Heart right ventricle (tissue), 16 donors: ENCODE results near the gene TXNL1. TPM values are rescaled to one million over a fixed set of nuclear protein-coding genes. Genes with fewer than 3 reads are reported as not detected.

Experiments
- ATAC-seq, 8 donors: fragments of 200-7000 bp; cut with Tn5 transposase; one replicate each; pipeline ENCODE4 v1.9.1; 2020; ENCODE audit warnings: mild to moderate bottlenecking in 8 of 8, moderate library complexity in 8 of 8, moderate number of reproducible peaks in 1 of 8
- DNase-seq, 2 donors: peaks; one replicate each; pipeline ENCODE4 v3.0.0-alpha.2; 2020
- H3K27ac ChIP-seq, 10 donors: fragments of 200-600 bp; sonication (generic) in 2 of 10; one replicate each; pipeline versions ENCODE4 v1.5.0 to v1.8.0; 2020 to 2022; ENCODE audit warnings: mild to moderate bottlenecking in 3 of 10
- H3K27me3 ChIP-seq, 7 donors: fragments of 200-600 bp; one replicate each; pipeline ENCODE4 v1.8.0; 2021 to 2022; ENCODE audit warnings: mild to moderate bottlenecking in 2 of 7
- H3K36me3 ChIP-seq, 9 donors: fragments of 200-600 bp; sonication (generic) in 1 of 9; one replicate each; pipeline versions ENCODE4 v1.5.0 to v1.8.0; 2020 to 2022; ENCODE audit warnings: mild to moderate bottlenecking in 2 of 9
- H3K4me1 ChIP-seq, 9 donors: fragments of 200-600 bp; sonication (generic) in 1 of 9; one replicate each; pipeline versions ENCODE4 v1.5.0 to v1.8.0; 2020 to 2022; ENCODE audit warnings: mild to moderate bottlenecking in 4 of 9
- H3K4me3 ChIP-seq, 10 donors: fragments of 200-600 bp; sonication (generic) in 2 of 10; one replicate each; pipeline versions ENCODE4 v1.5.0 to v1.8.0; 2020 to 2022; ENCODE audit warnings: mild to moderate bottlenecking in 7 of 10, moderate library complexity in 2 of 10
- H3K9me3 ChIP-seq, 11 donors: fragments of 200-600 bp in 10 of 11; sonication (generic) in 2 of 11; one replicate each; pipeline versions ENCODE4 v1.5.0 to v1.8.0; 2013 to 2022; ENCODE audit warnings: mild to moderate bottlenecking in 2 of 11, control low read depth in 1 of 11, moderate library complexity in 1 of 11
- CTCF ChIP-seq, 9 donors: fragments of 200-600 bp; sonication (generic) in 2 of 9; IDR thresholded peaks; one replicate each; pipeline versions ENCODE4 v1.5.0 to v1.8.0; 2021 to 2022; ENCODE audit warnings: antibody characterized with exemption in 9 of 9, mild to moderate bottlenecking in 5 of 9, moderate library complexity in 1 of 9
- WGBS, 2 donors: extraction: QIAGEN DNeasy Blood & Tissue Kit; methylation state at CpG; one replicate each; pipeline ENCODE4 v1.1.7; 2013; ENCODE audit warnings: inconsistent platforms in 1 of 2; 5-methylcytosine and 5-hydroxymethylcytosine counted together
- intact Hi-C, 10 donors: fragments of 100-400 bp; cut with DNase I; formaldehyde crosslinking; loops; one replicate each; pipeline versions ENCODE4 v1.11.1 to v1.14.2; 2022
- polyA plus RNA-seq, 2 donors: library from polyadenylated mRNA; stranded (reverse); fragments of 200-250 nt; gene quantifications; one replicate each; pipeline ENCODE4 v1.2.3, GENCODE V29; 2013
- total RNA-seq, 10 donors: library from RNA; stranded (reverse); fragmentation: NEBNext Ultra II Directional in 3 of 10; extraction: Animal tissue kit (Norgen Biotek cat#: 25700) in 3 of 10; gene quantifications; one replicate each; pipeline versions ENCODE4 v1.2.1 to v1.2.4, GENCODE V29; 2021 to 2023
- donor health status: Arrhythmogenic right ventricular cardiomyopathy.
- donor health status: ischemic (EF 13 %, LVEDD 7.1; RV severe dilation, severe dysfunction).
- donor health status: healthy with polysubstance abuse.
- donor health status: DM: no; HTN: yes; CAD: no.
- donor health status: DM: no; HTN: no; CAD: no.
- donor health status: ischemic (EF 25% LVEDD 6.9; RV normal size, moderate dysfunction).
- donor health status: ischemic (EF 25% LVEDD 5.7; RV mildly dilated, moderate dysfunction).
- donor health status: healthy.
- donor health status: DM: yes; HTN: yes; CAD: no.
- donor health status: Ischemic cardiomyopathy.
- donor health status: ischemic (EF 35%, LVEDD 5.7; RV mildly dilated, moderate dysfunction).
- donor health status: nonischemic (EF 11% LVEDD 7.7; RV severe dilation, severe dysfunction).
- donor health status: DM: yes; HTN: yes; CAD: no.
- donor health status: PGD.
- donor health status: ischemic (EF 29% LVEDD 5.4; RV normal size, mild dysfunction).
- donor health status: nonischemic (EF 23%, LVEDD 6.1; RV moderate dilation, normal function).

The TXNL1 gene
- total and polyA plus RNA-seq, 12 donors: 45.0 to 112 (median 89.3) TPM

GRCh38 chr18:56559044-56559443 is 79.3 kb downstream of the TXNL1 start:
- ATAC-seq (no peak), DNase-seq (no peak)
- no peak for TF ChIP-seq CTCF (IDR thresholded peaks at IDR 0.05)
- H3K4me3 ChIP-seq: no peak overlapping the region
- intact Hi-C loops: no loop called here
- no peaks in the 10 kb centered on the region for H3K27me3 ChIP-seq
- no peaks in the 10 kb centered on the region for H3K9me3 ChIP-seq
- H3K4me1 ChIP-seq: no peaks in the 10 kb centered on the region
- WGBS, 2 donors: 95 to 96% methylated on average over 6 of the region's 6 CpGs
- no peaks in the 10 kb centered on the region for H3K36me3 ChIP-seq
- no peak overlapping the region for H3K27ac ChIP-seq

- no peak for TF ChIP-seq CTCF (IDR thresholded peaks at IDR 0.05)
- ATAC-seq (no peak), DNase-seq (no peak)
- Histone ChIP-seq H3K4me3 (no peak overlapping the region), H3K36me3 (no peaks in the 10 kb centered on the region), H3K27me3 (no peaks in the 10 kb centered on the region), H3K4me1 (no peaks in the 10 kb centered on the region), H3K9me3 (no peaks in the 10 kb centered on the region), H3K27ac (no peak overlapping the region)
- WGBS, 2 donors: 93 to 96% methylated on average over 1 of the region's 1 CpG
- intact Hi-C loops: no loop called here
Observed at GRCh38 chr18:56556907-56557306, 81.5 kb downstream of the TXNL1 start.

GRCh38 chr18:56550121-56550520 is 88.3 kb downstream of the TXNL1 start:
- Histone ChIP-seq H3K9me3 (no peaks in the 10 kb centered on the region), H3K27me3 (no peaks in the 10 kb centered on the region), H3K4me3 (no peak overlapping the region), H3K4me1 (no peaks in the 10 kb centered on the region), H3K27ac (no peak overlapping the region), H3K36me3 (no peaks in the 10 kb centered on the region)
- intact Hi-C loops: no loop called here
- WGBS, 2 donors: 93% methylated on average over 4 of the region's 4 CpGs
- TF ChIP-seq CTCF (IDR thresholded peaks at IDR 0.05): no peak
- ATAC-seq (no peak), DNase-seq (no peak)

Other genes starting within 250 kb of the TXNL1 start
- gene WDR7, start 12.8 kb upstream of the TXNL1 start, total RNA-seq: 10 to 100 TPM; 24.0 to 32.6 (median 30.0) TPM
- 1 to 10 TPM; 3.1 to 4.8 TPM for gene WDR7, start 12.8 kb upstream of the TXNL1 start, polyA plus RNA-seq